Activated CD4-positive, alpha-beta T cell treated with anti-CD3 and anti-CD28 coated beads for 36 hours (primary cell): Measurements from ENCODE around the gene DACH1. TPM values are rescaled to one million over a fixed set of nuclear protein-coding genes. Genes with fewer than 3 reads are reported as not detected.

Source experiments
- ATAC-seq: fragments of 200-7000 bp; cut with Tn5 transposase; one replicate; pipeline ENCODE4 v1.10.0; 2021; ENCODE audit warnings: mild to moderate bottlenecking, moderate library complexity
- CTCF ChIA-PET: fragments of 350-600 bp; sonication (Branson Sonifier 250); formaldehyde crosslinking; loops from one replicate; lab custom pipeline; 2021; ENCODE audit warnings: antibody characterized with exemption; lab: Charles Lee
- POLR2A ChIA-PET: fragments of 350-600 bp; sonication (Branson Sonifier 250); formaldehyde crosslinking; loops from one replicate; lab custom pipeline; 2021; ENCODE audit warnings: antibody characterized with exemption, inconsistent platforms; lab: Charles Lee
- DNase-seq: peaks from one replicate; pipeline ENCODE4 v3.0.0-alpha.2; 2020
- H3K27ac Mint-ChIP-seq: one replicate; pipeline ENCODE4 v1.8.0; 2021; ENCODE audit warnings: mixed read lengths
- H3K27me3 Mint-ChIP-seq: one replicate; pipeline ENCODE4 v1.8.0; 2021; ENCODE audit warnings: mixed read lengths
- H3K36me3 Mint-ChIP-seq: one replicate; pipeline ENCODE4 v1.8.0; 2021; ENCODE audit warnings: low read depth, mixed read lengths
- H3K4me1 Mint-ChIP-seq: one replicate; pipeline ENCODE4 v1.8.0; 2021; ENCODE audit warnings: mixed read lengths
- H3K4me3 Mint-ChIP-seq: one replicate; pipeline ENCODE4 v1.8.0; 2021; ENCODE audit warnings: mild to moderate bottlenecking, moderate library complexity, mixed read lengths
- H3K9me3 Mint-ChIP-seq: one replicate; pipeline ENCODE4 v1.8.0; 2021; ENCODE audit warnings: low read depth, mixed read lengths
- intact Hi-C, 2 experiments: fragments of 100-400 bp; cut with DNase I in 1 of 2; cut with micrococcal nuclease in 1 of 2; formaldehyde crosslinking; loops; one replicate each; pipeline versions ENCODE4 v1.14.2 to v1.15.1; 2022 to 2024; cut with DNase I, micrococcal nuclease
- total RNA-seq, 2 experiments: library from RNA; stranded (reverse); gene quantifications; one replicate each; pipeline ENCODE4 v1.2.3, GENCODE V29; 2021

Gene DACH1
- total RNA-seq, 2 experiments from 2014 or later = 0.09 to 0.21 TPM

- Mint-ChIP-seq H3K36me3 (no peaks in the 10 kb centered on the region), H3K9me3 (no peaks in the 10 kb centered on the region), H3K27me3 (no peaks in the 10 kb centered on the region), H3K4me1 (peaks cover 5% of the 10 kb centered on the region), H3K27ac (no peak overlapping the region), H3K4me3 (no peak overlapping the region)
- intact Hi-C loops = no loop called here
- ATAC-seq (no peak), DNase-seq (no peak)
- POLR2A ChIA-PET = no interaction called here
- CTCF ChIA-PET = interaction anchor here (2.1 kb wide), 1 partner anchor 10 kb away, joined by 11 read pairs; the partner anchor contains the start of gene DACH1
Observed at GRCh38 chr13:71877256-71877653, 10.3 kb upstream of the DACH1 start.

GRCh38 chr13:71876648-71877255, 9.7 kb upstream of the DACH1 start:
- Mint-ChIP-seq H3K36me3 (no peaks in the 10 kb centered on the region), H3K27ac (no peak overlapping the region), H3K4me1 (peaks cover 5% of the 10 kb centered on the region), H3K27me3 (peaks cover 2% of the 10 kb centered on the region), H3K9me3 (no peaks in the 10 kb centered on the region), H3K4me3 (no peak overlapping the region)
- no peak for ATAC-seq
- DNase-seq = no peak
- POLR2A ChIA-PET = no interaction called here
- intact Hi-C loops = no loop called here
- CTCF ChIA-PET = no interaction called here

GRCh38 chr13:71875823-71876222, 8.8 kb upstream of the DACH1 start:
- peaks cover 5% of the 10 kb centered on the region for H3K4me1 Mint-ChIP-seq
- no peak overlapping the region for H3K27ac Mint-ChIP-seq
- intact Hi-C loops = no loop called here
- CTCF ChIA-PET = no interaction called here
- H3K9me3 Mint-ChIP-seq = no peaks in the 10 kb centered on the region
- H3K36me3 Mint-ChIP-seq = no peaks in the 10 kb centered on the region
- H3K4me3 Mint-ChIP-seq = no peak overlapping the region
- POLR2A ChIA-PET = no interaction called here
- H3K27me3 Mint-ChIP-seq = peaks cover 4% of the 10 kb centered on the region
- no peak for DNase-seq
- no peak for ATAC-seq

GRCh38 chr13:71874458-71874857, 7.5 kb upstream of the DACH1 start:
- CTCF ChIA-PET = no interaction called here
- H3K36me3 Mint-ChIP-seq = no peaks in the 10 kb centered on the region
- POLR2A ChIA-PET = no interaction called here
- H3K27ac Mint-ChIP-seq = no peak overlapping the region
- DNase-seq = no peak
- peaks cover 9% of the 10 kb centered on the region for H3K4me1 Mint-ChIP-seq
- peaks cover 13% of the 10 kb centered on the region for H3K27me3 Mint-ChIP-seq
- intact Hi-C loops = no loop called here
- ATAC-seq = no peak
- no peak overlapping the region for H3K4me3 Mint-ChIP-seq
- no peaks in the 10 kb centered on the region for H3K9me3 Mint-ChIP-seq

GRCh38 chr13:71873418-71874247, 6.6 kb upstream of the DACH1 start:
- no peak overlapping the region for H3K4me3 Mint-ChIP-seq
- DNase-seq = no peak
- no peaks in the 10 kb centered on the region for H3K9me3 Mint-ChIP-seq
- peaks cover 17% of the 10 kb centered on the region for H3K27me3 Mint-ChIP-seq
- intact Hi-C loops = no loop called here
- H3K36me3 Mint-ChIP-seq = no peaks in the 10 kb centered on the region
- H3K4me1 Mint-ChIP-seq = peaks cover 6% of the 10 kb centered on the region
- H3K27ac Mint-ChIP-seq = no peak overlapping the region
- ChIA-PET CTCF (no interaction called here), POLR2A (no interaction called here)
- no peak for ATAC-seq

GRCh38 chr13:71871844-71872243, 4.8 kb upstream of the DACH1 start:
- no peak overlapping the region for H3K4me3 Mint-ChIP-seq
- ChIA-PET CTCF (interaction anchor here (1.2 kb wide), 1 partner anchor 137 kb away, joined by 3 read pairs; no protein-coding TSS in a partner anchor), POLR2A (no interaction called here)
- peaks cover 11% of the 10 kb centered on the region for H3K4me1 Mint-ChIP-seq
- no peaks in the 10 kb centered on the region for H3K9me3 Mint-ChIP-seq
- ATAC-seq = no peak
- peaks cover 3% of the 10 kb centered on the region for H3K36me3 Mint-ChIP-seq
- intact Hi-C loops = no loop called here
- DNase-seq = no peak
- H3K27ac Mint-ChIP-seq = no peak overlapping the region
- peaks cover 27% of the 10 kb centered on the region for H3K27me3 Mint-ChIP-seq

- intact Hi-C loops = no loop called here
- ChIA-PET POLR2A (no interaction called here), CTCF (interaction anchor here (1.2 kb wide), 1 partner anchor 138 kb away, joined by 3 read pairs; no protein-coding TSS in a partner anchor)
- Mint-ChIP-seq H3K4me1 (peaks cover 11% of the 10 kb centered on the region), H3K27me3 (peaks cover 31% of the 10 kb centered on the region), H3K27ac (no peak overlapping the region), H3K36me3 (peaks cover 3% of the 10 kb centered on the region), H3K4me3 (no peak overlapping the region), H3K9me3 (no peaks in the 10 kb centered on the region)
- no peak for ATAC-seq
- no peak for DNase-seq
Observed at GRCh38 chr13:71871176-71871754, 4.3 kb upstream of the DACH1 start.

- Mint-ChIP-seq H3K4me1 (peaks cover 11% of the 10 kb centered on the region), H3K9me3 (no peaks in the 10 kb centered on the region), H3K27me3 (peaks cover 31% of the 10 kb centered on the region), H3K27ac (no peak overlapping the region), H3K36me3 (peaks cover 3% of the 10 kb centered on the region), H3K4me3 (no peak overlapping the region)
- DNase-seq (no peak), ATAC-seq (no peak)
- intact Hi-C loops = no loop called here
- ChIA-PET POLR2A (interaction anchor here (0.6 kb wide), 1 partner anchor 52 kb away, joined by 3 read pairs; no protein-coding TSS in a partner anchor), CTCF (interaction anchor here (0.6 kb wide), 1 partner anchor 614 kb away, joined by 3 read pairs; no protein-coding TSS in a partner anchor)
Observed at GRCh38 chr13:71870100-71870499, 3.1 kb upstream of the DACH1 start.

GRCh38 chr13:71869274-71869673, 2.3 kb upstream of the DACH1 start:
- Mint-ChIP-seq H3K27me3 (peaks cover 39% of the 10 kb centered on the region), H3K4me3 (no peak overlapping the region), H3K36me3 (peaks cover 3% of the 10 kb centered on the region), H3K4me1 (peaks cover 19% of the 10 kb centered on the region), H3K9me3 (no peaks in the 10 kb centered on the region), H3K27ac (no peak overlapping the region)
- POLR2A ChIA-PET = no interaction called here
- ATAC-seq (no peak), DNase-seq (no peak)
- CTCF ChIA-PET = interaction anchor here (0.6 kb wide), 1 partner anchor 614 kb away, joined by 3 read pairs; no protein-coding TSS in a partner anchor
- intact Hi-C loops = loop anchor here in 1 of 2 experiments (10.0 kb wide), 1 partner anchor 696 kb away; no protein-coding TSS in a partner anchor

GRCh38 chr13:71866335-71867130, 471 bp downstream of the DACH1 start:
- no peak overlapping the region for H3K27ac Mint-ChIP-seq
- ATAC-seq (peak; percentile 20), DNase-seq (peak; percentile 60)
- H3K9me3 Mint-ChIP-seq = no peaks in the 10 kb centered on the region
- POLR2A ChIA-PET = no interaction called here
- CTCF ChIA-PET = interaction anchor here (1.7 kb wide), 1 partner anchor 12 kb away, joined by 11 read pairs; no protein-coding TSS in a partner anchor
- H3K4me3 Mint-ChIP-seq = peak overlapping the region; percentile 81
- peaks cover 45% of the 10 kb centered on the region for H3K27me3 Mint-ChIP-seq
- intact Hi-C loops = loop anchor here in 1 of 2 experiments (10.0 kb wide), 1 partner anchor 698 kb away; no protein-coding TSS in a partner anchor
- peaks cover 19% of the 10 kb centered on the region for H3K4me1 Mint-ChIP-seq
- peaks cover 3% of the 10 kb centered on the region for H3K36me3 Mint-ChIP-seq
